Progenitor cell of endocrine pancreas (in vitro differentiated cells): ENCODE measurements around the gene VCP. TPM values are rescaled to one million over a fixed set of nuclear protein-coding genes. Genes with fewer than 3 reads are reported as not detected.

Experiments
- DNase-seq: peaks from one replicate; pipeline ENCODE4 v3.0.0; 2021; ENCODE audit warnings: low spot score; ENCODE audit not compliant: unreplicated experiment
- H3K27ac Mint-ChIP-seq: 2 replicates; pipeline ENCODE4 v1.8.0; 2021; ENCODE audit warnings: mild to moderate bottlenecking, moderate library complexity, mixed read lengths
- H3K27me3 Mint-ChIP-seq: 2 replicates; pipeline ENCODE4 v1.8.0; 2021; ENCODE audit warnings: mixed read lengths
- H3K36me3 Mint-ChIP-seq: 2 replicates; pipeline ENCODE4 v1.8.0; 2022; ENCODE audit warnings: mixed read lengths; ENCODE audit not compliant: insufficient read depth
- H3K4me1 Mint-ChIP-seq: 2 replicates; pipeline ENCODE4 v1.8.0; 2021; ENCODE audit warnings: low read depth, mixed read lengths
- H3K4me3 Mint-ChIP-seq: 2 replicates; pipeline ENCODE4 v1.8.0; 2021; ENCODE audit warnings: low read depth, mild to moderate bottlenecking, moderate library complexity, mixed read lengths
- H3K9me3 Mint-ChIP-seq: 2 replicates; pipeline ENCODE4 v1.8.0; 2021; ENCODE audit warnings: low read depth, mixed read lengths
- total RNA-seq: library from RNA; stranded (reverse); gene quantifications from 2 replicates; pipeline ENCODE4 v1.2.1, GENCODE V29; 2021
- TF ChIP-seq, protein P1 (sequence below): fragments of 200-600 bp; sonication (generic); IDR thresholded peaks from one replicate; pipeline ENCODE4 v1.5.0; 2021; ENCODE audit warnings: antibody characterized with exemption, mild to moderate bottlenecking; ENCODE audit not compliant: unreplicated experiment

VCP gene
- total RNA-seq, 1 donor from 2014 or later = 326 TPM

DNA sequence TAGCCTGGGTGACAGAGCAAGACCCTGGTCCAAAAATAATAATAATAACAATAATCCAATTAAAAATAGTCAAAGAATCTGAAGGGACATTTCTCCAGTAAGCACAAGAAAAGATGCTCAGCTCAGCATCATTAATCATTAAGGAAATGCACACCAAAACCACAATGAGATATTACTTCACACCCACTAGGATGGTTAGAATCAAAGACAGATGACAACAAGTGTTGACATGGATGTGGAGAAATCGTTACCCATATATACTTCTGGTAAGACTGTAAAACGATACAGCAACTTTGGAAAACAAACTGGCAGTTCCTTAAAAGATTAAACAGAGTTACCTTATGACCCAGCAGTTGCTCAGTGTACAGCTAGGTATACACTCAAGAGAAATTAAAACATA lies 12.7 kb upstream of the VCP start:
- TF ChIP-seq, protein P1, sequence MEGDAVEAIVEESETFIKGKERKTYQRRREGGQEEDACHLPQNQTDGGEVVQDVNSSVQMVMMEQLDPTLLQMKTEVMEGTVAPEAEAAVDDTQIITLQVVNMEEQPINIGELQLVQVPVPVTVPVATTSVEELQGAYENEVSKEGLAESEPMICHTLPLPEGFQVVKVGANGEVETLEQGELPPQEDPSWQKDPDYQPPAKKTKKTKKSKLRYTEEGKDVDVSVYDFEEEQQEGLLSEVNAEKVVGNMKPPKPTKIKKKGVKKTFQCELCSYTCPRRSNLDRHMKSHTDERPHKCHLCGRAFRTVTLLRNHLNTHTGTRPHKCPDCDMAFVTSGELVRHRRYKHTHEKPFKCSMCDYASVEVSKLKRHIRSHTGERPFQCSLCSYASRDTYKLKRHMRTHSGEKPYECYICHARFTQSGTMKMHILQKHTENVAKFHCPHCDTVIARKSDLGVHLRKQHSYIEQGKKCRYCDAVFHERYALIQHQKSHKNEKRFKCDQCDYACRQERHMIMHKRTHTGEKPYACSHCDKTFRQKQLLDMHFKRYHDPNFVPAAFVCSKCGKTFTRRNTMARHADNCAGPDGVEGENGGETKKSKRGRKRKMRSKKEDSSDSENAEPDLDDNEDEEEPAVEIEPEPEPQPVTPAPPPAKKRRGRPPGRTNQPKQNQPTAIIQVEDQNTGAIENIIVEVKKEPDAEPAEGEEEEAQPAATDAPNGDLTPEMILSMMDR = no peak
- H3K27me3 Mint-ChIP-seq = no peaks in the 10 kb centered on the region
- peaks cover 9% of the 10 kb centered on the region for H3K36me3 Mint-ChIP-seq
- H3K4me3 Mint-ChIP-seq = no peak overlapping the region
- H3K27ac Mint-ChIP-seq = no peak overlapping the region
- DNase-seq = no peak
- H3K9me3 Mint-ChIP-seq = no peaks in the 10 kb centered on the region
- peaks cover under 1% of the 10 kb centered on the region for H3K4me1 Mint-ChIP-seq

DNA sequence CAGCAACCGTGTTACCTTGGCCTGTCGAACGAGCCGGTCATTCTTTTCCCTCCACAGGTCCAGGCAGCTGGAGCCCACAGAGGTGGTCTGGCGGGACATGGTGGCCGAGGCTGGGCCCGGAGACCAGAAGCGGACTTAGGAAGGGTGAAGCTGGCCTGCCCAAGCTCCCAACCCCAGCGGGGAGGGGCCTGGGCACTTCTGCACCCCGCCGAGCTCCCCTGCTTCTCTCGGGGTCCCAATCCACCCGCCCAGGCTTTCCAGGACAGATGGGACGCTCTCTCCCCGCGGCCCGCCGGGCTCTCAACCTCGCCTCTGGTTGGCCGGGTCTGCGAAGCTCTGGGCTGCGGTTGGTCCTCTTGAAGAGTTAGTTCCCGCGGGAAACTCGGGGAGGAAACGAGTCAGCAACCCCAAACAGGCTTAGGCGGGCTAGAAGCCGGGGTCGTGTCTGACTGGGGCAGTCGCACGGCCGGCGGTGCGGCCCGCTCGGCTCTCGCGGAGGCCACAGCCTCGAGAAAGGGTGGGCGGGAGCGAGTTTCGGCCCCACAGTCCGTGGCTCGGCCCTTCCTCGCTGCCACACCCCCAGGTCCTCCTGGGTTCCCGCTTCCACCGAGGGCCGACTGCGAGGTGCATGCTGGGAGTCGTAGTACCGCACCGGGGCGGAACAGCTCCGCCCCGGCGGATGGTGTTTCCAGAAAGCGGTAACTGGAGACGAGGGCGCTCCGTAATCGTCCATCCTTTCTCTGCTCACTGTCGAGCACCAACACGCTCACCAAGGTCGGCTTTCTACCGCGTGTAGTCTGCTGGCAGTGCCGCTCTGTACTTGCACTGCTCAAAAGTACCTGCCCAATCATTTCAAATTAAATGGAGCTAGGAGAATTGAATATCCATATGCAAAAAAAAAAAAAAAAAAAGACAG lies 7.3 kb upstream of the VCP start, which contains the start of gene FANCG:
Gene FANCG (minus strand): TSS at position 517 of the 916 bp plus-strand sequence. CDS start 418 bp downstream, at position 99.
- peak within 1 kb of the TSS; percentile 93 for H3K27ac Mint-ChIP-seq
- DNase-seq = peak; percentile 71
- no peaks in the 10 kb centered on the region for H3K27me3 Mint-ChIP-seq
- H3K4me1 Mint-ChIP-seq = peaks cover 16% of the 10 kb centered on the region
- H3K36me3 Mint-ChIP-seq = peaks cover 5% of the 10 kb centered on the region
- peak within 1 kb of the TSS; percentile 84 for H3K4me3 Mint-ChIP-seq
- TF ChIP-seq, protein P1 = no peak
- no peaks in the 10 kb centered on the region for H3K9me3 Mint-ChIP-seq

DNA sequence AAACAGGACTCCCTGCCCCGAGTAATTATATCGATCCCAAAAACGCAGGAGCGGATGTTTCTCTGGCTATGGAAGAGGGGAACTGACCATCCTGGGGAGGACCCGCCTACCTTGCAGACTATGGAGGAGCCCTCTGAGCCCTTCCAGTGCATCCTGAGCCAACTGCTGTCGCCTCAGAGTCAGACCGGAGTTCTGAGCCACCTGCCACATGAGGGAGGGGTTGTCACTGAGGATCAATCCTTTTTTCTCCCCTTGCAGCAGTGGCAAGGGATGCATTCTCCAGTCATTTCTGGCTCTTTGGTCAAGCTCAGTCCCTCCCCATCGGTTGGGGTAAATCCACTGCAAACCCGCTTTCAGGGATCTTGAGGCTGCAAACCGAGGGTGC lies 6.6 kb upstream of the VCP start:
- H3K27me3 Mint-ChIP-seq = no peaks in the 10 kb centered on the region
- H3K9me3 Mint-ChIP-seq = no peaks in the 10 kb centered on the region
- no peak for DNase-seq
- peaks cover 16% of the 10 kb centered on the region for H3K4me1 Mint-ChIP-seq
- peak overlapping the region; percentile 84 for H3K4me3 Mint-ChIP-seq
- peak overlapping the region; percentile 90 for H3K27ac Mint-ChIP-seq
- TF ChIP-seq, protein P1 = no peak
- H3K36me3 Mint-ChIP-seq = peaks cover 7% of the 10 kb centered on the region

DNA sequence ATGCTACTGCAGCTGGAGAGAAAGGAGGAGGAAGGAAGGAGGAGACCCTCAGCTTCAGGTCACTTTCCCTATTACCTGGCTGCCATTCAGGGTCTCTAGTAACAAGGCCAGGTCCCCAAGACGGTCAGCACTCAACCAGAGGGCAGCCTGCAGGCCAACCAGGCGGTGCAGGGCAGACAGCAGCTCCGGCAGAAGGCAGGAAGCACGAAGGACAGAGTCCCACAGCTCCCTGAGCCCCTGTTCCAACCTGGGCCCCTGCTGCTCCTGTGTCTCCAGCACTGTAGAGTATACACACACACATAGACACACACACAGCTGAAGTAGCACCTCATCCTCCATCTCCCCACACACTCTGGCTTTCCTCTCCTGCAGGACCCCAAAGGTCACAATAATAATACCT lies 5.6 kb upstream of the VCP start:
- Mint-ChIP-seq H3K36me3 (peaks cover 13% of the 10 kb centered on the region), H3K27ac (no peak overlapping the region), H3K4me3 (peak overlapping the region; percentile 84), H3K9me3 (no peaks in the 10 kb centered on the region), H3K4me1 (peaks cover 16% of the 10 kb centered on the region), H3K27me3 (no peaks in the 10 kb centered on the region)
- no peak for DNase-seq
- TF ChIP-seq, protein P1 = no peak

DNA sequence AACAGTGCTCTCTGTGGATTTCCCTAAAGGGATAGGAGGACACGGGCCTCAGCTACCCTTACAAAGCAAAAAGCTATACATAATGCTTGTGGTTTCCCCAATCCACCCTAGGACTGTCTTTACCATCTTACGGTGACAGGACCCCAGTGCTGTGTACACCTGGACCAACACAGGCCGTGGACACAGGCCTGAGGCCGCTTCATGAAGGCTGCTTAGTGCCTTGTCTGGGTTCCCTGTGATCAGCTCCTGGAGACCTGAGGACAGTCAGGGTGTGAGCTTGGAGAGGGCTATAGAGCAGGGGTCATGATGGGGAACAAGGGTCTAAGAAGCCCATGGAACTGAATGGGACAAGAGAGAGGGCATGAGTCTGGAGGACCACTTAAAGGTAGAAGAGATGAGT lies 4.4 kb upstream of the VCP start:
- peaks cover 15% of the 10 kb centered on the region for H3K36me3 Mint-ChIP-seq
- TF ChIP-seq, protein P1 = no peak

More for the DNA sequence above, 4.4 kb upstream of the VCP start:
- DNase-seq = no peak
- no peak overlapping the region for H3K4me3 Mint-ChIP-seq
- no peaks in the 10 kb centered on the region for H3K27me3 Mint-ChIP-seq
- no peaks in the 10 kb centered on the region for H3K9me3 Mint-ChIP-seq
- no peak overlapping the region for H3K27ac Mint-ChIP-seq
- peaks cover 20% of the 10 kb centered on the region for H3K4me1 Mint-ChIP-seq
